Activated CD4-positive, CD25-positive, alpha-beta regulatory T cell treated with anti-CD3 and anti-CD28 coated beads, Interleukin-2, amount 50 U/mL, for 16 hours (primary cell): ENCODE results near the gene SMIM41.

Source experiments
- DNase-seq: peaks from one replicate; pipeline ENCODE4 v3.0.0-alpha.2; 2020; ENCODE audit warnings: low read depth, low spot score

SMIM41 gene

DNA sequence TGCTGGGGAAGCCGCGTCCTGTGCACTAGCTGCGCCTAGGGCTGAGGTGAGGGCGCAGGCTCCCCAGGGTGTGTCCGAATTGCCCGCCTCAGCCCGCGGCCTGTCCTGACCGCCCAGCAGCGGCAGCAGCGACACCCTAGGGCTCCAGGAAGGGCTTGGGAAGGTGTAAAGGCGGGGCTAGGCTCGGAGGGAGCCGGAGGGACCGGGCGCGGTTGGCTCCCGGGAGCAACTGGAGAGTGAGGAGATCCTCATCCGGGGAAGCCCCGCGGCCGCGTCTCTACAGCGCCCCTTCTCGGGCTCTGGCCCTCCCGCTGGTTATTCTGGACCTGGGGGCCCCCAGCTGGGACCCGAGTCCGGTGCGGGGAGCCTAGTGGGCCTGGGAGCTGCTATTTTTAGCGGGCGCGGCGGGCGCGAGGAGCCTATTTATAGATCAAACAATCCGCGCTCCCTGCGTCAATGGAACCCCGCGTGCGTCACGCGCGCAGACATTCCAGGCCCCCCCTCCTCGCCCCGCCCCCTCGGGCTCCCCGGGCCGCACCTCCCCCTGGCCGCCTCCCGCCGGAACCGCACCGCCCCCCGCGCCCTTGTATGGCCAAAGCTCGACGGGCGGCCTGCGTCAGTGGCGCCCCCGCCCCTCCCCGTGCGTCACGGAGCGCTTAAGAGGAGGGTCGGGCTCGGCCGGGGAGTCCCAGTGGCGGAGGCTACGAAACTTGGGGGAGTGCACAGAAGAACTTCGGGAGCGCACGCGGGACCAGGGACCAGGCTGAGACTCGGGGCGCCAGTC, 28.6 kb upstream of the SMIM41 start, which contains the start of gene NR4A1:
Gene NR4A1 (plus strand): TSS at position 685 of the 784 bp plus-strand sequence. CDS start 2,887 bp downstream, outside the sequence.
- DNase-seq: peak; percentile 98

DNA sequence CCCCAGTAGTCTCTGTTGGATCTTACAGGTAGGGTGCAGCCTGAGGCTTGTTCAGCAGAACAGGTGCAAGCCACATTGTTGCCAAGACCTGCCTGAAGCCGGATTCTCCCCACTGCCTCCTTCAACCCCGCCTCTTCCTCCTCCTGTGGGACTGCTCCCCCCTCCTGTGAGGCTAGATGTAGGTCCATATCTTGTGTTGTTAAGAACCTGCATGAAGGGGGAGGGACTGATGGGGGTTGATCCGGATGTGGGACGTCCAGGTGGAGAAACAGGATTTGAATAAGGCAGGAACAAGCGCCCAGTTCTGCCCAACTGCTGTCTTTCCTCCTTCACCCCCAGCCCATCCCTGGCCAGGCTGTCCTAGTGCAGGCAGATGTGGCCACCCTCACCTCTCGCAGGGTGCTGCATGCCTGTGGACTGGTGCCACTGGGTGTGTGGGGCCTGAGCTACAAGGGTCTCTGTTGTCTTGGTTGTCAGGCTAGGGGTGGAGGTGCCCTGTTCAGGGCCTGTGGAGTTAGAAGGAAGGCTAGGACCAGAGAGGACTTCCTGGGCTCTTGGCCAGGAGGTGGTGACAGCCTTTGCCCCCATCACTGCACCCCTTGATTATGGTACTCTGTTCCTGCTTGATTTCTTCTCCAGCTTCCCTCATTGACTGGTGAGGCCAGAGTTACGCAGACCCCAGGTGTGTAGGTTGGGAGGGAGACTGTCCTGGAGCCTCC, 26.9 kb upstream of the SMIM41 start:
- DNase-seq: no peak

DNA sequence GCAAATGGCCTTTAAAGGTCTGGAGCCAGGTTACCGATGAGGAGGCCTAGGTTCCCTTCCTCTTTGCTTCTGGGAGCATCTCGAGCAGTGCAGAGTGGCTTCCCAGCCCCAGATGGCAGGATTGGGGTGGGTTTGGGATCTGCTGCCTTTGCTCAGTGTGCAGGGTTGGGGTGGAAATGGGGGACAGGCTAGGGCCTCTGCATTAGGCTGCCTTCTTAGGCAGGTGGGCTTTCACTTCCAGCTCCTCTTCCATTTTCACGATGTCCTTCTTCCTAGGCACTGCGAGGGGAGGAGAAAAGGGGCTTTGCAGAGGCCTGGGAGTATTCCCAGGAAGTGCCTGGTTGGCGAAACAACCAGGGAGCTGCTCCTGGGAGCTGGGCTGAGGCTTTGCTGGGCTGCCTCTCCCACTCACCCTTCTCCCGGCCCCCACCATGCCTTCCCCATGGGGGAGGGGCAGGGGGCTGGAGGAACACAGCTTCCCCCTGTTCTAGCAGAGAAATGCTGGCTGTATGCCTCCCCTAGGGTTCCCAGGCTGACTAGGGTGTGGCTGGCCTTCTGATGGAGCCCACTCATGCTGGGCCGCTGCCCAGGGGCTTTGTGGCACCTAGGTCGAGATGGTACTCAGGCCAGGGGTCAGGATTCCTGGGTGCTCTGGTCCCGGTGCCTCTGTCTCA, 25.8 kb upstream of the SMIM41 start:
- DNase-seq: no peak

DNA sequence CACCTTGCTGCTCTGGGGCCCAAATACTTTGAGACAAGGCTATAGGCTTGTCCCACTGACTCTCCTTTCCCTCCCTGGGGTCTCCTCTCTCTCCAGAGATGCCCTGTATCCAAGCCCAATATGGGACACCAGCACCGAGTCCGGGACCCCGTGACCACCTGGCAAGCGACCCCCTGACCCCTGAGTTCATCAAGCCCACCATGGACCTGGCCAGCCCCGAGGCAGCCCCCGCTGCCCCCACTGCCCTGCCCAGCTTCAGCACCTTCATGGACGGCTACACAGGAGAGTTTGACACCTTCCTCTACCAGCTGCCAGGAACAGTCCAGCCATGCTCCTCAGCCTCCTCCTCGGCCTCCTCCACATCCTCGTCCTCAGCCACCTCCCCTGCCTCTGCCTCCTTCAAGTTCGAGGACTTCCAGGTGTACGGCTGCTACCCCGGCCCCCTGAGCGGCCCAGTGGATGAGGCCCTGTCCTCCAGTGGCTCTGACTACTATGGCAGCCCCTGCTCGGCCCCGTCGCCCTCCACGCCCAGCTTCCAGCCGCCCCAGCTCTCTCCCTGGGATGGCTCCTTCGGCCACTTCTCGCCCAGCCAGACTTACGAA, 25.2 kb upstream of the SMIM41 start:
- DNase-seq: no peak

DNA sequence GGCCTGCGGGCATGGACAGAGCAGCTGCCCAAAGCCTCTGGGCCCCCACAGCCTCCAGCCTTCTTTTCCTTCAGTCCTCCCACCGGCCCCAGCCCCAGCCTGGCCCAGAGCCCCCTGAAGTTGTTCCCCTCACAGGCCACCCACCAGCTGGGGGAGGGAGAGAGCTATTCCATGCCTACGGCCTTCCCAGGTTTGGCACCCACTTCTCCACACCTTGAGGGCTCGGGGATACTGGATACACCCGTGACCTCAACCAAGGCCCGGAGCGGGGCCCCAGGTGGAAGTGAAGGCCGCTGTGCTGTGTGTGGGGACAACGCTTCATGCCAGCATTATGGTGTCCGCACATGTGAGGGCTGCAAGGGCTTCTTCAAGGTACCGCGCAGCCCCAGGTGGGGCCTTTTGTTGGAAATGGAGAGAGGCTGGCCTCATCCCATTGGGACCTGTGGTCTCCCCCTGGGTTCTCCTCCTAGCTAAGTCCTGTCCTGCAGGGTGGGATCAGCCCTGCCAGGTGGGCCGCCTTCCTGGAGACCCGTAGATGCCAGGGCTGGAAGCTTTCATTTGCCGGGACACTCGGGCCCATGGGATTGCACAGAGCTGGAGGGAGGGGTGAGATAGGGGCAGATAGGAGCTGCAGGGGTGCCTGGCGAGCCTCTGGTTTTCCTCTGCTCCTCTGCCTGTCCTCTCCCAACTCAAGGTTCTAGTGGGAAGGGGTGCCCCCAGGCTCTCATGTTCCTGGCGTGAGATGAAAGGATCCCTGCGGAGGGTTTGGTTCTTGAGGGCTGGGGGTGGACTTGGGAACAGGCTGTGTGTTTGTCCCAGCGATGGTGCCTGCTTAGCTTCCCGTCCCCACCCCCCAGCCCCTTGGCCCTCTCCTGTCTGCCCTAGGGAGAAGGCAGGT, 24.4 kb upstream of the SMIM41 start:
- DNase-seq: no peak

DNA sequence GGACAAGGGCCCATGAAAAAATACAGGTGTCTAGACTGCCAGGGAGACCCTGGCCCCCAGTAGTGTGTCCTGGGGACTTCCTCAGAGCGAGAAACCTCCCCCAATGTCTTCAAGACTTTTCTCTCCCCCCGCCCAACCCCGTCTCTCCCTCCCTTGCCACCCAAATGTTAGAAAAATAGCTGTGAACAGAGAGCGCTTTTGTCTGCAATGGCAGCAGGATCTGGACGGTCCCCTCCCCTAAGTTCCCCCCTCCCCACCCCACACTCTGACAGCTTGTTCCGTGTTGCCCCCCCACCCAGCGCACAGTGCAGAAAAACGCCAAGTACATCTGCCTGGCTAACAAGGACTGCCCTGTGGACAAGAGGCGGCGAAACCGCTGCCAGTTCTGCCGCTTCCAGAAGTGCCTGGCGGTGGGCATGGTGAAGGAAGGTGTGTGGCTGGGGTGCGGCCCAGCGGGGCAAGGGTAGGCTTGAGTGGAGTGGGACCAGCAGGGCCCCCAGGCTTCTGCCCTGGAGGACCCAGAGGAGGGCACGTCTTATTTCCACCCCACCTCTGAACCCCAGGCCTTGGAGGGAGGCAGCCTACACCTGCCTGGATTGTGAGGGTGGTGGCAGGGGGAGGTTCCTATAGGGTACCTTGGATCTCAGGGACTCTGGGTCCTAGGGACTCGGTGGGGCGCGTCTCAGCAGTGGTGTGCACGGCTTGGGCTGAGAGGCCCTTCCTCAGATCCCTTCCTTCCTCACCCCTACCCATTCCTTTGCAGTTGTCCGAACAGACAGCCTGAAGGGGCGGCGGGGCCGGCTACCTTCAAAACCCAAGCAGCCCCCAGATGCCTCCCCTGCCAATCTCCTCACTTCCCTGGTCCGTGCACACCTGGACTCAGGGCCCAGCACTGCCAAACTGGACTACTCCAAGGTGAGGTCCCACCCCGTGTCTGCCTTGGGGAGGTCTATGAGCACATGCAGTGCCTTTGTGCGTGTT, 23.5 kb upstream of the SMIM41 start:
- no peak for DNase-seq

DNA sequence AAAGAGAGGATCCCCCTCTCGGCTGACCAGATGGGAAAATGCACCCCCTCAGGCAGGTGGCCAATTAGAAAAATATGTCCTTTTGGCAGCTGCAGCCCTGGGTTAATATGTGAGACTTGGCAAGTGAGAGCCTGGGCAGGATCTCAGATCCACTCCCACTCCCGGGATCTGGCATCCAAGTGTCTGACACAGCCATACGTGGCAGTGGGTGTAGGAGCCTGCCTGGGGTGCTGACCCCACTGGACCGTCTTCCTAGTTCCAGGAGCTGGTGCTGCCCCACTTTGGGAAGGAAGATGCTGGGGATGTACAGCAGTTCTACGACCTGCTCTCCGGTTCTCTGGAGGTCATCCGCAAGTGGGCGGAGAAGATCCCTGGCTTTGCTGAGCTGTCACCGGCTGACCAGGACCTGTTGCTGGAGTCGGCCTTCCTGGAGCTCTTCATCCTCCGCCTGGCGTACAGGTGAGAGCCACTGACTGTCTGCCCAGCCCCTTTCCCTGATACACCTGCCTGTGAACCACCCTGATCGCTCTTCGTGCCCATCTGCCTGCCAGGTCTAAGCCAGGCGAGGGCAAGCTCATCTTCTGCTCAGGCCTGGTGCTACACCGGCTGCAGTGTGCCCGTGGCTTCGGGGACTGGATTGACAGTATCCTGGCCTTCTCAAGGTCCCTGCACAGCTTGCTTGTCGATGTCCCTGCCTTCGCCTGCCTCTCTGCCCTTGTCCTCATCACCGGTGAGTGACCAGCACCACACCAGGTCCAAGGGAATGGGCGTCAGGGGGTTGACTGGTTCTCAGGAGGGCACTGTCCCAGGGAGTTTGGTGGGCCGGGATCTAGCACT, 22.5 kb upstream of the SMIM41 start:
- no peak for DNase-seq

DNA sequence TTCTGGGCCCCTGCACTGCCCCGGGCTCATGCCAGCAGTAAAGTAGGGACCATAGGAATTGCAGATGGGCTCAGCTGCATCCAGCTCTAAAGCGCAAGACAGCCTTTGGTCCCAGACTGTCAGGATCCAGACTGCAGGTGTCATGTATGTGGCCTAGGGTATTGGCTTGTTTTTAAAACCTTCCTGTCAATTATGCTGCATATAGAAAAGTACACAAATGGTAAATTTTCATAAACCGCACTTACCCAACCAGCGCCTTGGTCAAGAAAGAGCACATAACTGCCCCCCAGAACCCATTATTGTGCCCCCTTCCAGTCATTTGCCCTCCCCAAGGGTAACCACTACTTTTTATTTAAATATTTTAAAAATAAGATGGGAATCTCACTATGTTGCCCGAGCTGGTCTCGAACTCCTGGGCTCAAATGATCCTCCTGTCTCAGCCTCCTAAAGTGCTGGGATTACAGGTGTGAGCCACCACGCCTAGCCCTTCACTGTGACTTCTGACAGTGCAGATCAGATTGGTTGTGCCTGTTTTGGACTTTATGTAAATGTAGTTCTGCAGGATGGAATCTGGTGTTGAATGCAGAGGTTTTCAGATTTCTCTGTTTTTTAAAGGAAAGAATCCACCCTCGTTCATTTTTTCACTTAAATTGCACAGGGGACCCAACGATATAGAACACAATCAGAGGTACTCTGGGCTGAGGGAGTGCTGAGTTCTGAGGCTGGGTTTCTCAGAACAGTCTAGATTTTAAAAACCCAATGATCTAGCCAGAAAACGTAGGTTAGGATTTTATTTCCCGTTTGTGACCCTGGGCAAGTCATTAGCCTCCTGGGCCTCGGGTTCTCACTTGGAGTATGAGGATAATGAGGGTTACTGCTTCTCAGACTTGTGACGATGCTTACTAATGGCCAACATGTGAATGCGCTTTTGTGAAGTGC, 21.6 kb upstream of the SMIM41 start:
- DNase-seq: no peak

DNA sequence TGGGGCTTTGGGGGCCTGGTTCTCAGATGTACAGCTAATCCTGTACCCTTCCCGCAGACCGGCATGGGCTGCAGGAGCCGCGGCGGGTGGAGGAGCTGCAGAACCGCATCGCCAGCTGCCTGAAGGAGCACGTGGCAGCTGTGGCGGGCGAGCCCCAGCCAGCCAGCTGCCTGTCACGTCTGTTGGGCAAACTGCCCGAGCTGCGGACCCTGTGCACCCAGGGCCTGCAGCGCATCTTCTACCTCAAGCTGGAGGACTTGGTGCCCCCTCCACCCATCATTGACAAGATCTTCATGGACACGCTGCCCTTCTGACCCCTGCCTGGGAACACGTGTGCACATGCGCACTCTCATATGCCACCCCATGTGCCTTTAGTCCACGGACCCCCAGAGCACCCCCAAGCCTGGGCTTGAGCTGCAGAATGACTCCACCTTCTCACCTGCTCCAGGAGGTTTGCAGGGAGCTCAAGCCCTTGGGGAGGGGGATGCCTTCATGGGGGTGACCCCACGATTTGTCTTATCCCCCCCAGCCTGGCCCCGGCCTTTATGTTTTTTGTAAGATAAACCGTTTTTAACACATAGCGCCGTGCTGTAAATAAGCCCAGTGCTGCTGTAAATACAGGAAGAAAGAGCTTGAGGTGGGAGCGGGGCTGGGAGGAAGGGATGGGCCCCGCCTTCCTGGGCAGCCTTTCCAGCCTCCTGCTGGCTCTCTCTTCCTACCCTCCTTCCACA, 20.7 kb upstream of the SMIM41 start:
- DNase-seq: no peak

DNA sequence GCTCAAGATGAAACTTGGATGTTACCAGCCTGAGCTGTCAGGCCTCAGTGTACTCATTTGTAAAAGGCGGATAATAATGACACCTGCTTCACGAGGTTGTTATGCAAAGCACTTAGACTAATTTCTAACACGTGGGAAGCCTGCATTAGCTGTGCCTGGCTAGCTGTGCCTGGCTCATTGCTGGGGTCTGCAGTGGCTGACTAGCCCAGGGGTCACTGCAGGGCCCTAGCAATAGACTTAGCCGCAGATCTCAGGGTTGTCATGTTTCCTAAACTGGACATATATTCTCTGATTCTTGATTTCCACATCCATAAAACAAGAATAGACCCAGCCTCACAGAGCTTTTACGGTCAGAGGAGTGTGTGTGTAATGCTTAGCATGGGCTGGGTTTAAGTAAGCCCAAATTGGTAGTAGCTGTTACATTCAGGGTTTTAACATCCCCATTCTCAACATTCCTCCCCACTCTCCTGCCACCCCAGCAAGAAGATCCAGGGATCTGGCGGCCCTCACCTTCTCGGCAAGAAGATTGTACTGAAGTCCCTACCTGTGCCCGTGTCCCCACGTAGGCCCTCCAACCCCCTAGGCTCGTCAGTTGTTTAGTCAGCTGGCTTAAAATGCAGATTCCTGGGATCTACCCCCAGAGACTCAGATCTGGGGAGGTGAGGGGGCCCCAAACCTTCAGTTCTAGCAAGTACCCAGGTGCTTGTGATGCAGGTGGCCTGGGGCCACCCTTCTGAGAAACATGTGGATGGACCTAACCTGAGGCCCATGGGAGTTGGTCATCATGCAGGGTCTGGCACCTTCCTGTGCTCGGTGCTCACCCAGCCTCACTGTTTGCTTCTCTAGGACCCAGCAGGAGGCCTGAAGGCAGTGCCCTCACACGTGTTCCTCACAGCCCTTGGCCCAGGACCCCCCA, 19.7 kb upstream of the SMIM41 start:
- DNase-seq: no peak

DNA sequence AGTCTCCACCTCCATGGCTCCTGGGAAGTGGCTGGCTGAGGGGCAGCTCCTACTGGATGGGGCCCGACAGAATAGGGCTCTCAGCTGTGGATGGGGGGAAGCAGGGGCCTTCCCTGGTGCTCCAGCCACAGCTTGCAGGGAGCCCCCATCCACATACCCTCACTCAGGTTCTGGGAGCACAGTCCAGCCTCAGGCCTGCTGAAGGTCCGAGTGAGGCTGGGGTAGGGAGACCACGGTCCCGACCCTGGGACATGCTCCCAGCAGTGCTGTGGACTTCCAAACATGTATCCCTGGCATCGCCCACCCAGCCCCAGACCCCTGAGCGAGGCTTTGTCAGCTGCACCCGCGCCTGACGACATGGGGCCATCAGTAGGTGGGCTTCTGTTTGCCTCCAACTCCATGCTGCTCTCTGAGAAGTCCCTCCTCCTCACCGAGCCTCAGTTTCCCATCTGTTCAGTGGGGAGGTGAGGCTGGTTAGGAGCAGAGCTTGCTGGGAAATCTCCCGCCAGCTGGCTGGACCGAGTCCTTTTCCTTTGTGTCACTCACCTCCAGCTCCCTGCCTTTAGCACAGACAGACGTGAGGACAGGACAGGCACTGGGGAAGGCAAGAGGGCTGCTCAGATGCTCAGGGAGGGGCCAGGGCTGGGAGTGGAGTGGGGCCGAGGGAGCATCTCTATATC, 18.9 kb upstream of the SMIM41 start:
- no peak for DNase-seq

DNA sequence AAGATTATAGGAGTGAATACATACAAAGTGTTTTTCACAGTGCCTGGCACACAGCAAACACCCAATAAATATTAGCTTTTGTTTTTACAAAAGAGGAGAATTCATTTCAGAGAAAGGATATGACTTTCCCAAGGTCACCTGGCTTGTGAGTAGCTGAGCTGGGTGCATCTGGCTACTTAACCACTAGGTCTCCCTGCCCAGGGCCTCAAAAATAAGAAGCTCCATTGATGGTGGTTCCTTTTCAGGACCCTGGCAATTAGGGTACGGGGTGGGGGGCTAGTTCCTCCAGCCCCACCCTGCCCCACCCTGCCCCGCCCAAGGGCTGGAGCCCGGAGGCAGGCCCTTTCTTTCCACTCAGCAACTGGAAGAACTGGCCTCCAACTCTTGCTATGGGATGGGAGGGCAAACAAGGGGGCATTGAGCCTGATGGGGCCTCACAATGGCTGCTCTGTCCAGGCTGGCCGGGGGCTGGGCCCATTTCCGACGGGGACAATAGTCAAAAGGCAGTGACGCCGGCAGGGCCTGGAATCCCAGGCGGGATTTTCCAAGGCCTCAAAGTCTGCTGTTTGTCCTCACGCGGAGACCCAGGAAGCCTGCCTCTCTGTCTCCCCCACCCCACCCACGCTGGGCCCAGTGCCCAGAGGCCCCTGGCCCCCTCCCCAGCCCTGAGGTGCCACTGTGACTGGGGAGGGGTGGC, 17.9 kb upstream of the SMIM41 start:
- no peak for DNase-seq

DNA sequence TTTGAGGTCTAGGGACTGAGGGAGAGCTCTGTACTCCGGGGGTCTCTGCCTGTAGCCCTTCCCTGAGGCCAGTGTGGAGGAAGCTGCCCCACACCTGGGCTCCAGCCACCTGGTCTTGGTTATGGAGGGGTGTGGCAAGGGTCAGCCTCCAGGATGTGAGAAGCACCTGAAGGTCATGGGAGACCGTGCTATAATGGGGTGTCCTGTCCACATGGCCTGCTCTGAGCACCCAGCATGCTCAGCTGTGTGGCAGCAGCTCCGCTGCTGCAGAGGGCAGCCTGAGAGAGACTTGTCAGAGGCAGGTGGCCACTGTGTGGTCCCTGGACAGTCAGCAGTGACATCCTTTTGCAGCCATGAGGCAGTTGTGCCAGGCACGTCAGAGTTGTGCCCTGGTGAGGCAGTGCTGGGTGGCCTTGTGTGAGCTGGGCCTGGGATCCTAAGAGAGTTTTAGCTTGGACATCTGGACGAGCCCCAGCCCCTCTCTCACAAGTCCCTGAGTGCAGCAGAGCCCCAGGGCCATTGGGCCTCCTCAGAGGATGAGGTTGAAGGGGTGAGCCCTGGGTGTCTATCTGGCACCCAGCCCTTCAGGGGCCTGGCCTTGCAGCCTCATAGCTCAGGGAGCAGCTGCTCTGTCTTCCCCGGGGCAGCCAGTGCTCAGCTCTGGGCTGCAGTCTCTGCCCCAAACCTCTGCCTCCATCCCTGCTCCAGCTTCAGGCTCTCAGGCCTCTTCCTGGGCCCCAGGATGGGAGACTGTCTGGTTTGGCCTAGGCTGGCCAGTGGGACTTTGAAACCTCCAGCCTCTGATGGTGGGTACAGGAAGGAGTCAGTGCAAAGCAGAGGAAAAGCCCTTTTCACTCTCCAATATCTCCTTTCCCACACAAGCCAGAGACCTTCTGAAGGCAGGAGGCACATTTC, 17.1 kb upstream of the SMIM41 start:
- DNase-seq: no peak
